Mesenchymal stem cell (in vitro differentiated cells and primary cell): ENCODE data around the gene ATP9B.

Experiments
- DNase-seq: peaks from one replicate; pipeline ENCODE4 v3.0.0-alpha.2; 2013
- H2AFZ ChIP-seq: one replicate; pipeline ENCODE4 v1.6.1; 2013; ENCODE audit warnings: low read depth, mild to moderate bottlenecking, control low read depth, inconsistent platforms, low read length, moderate library complexity
- H2AK5ac ChIP-seq: 2 replicates; pipeline ENCODE4 v1.6.1; 2013; ENCODE audit warnings: low read length, moderate library complexity, mild to moderate bottlenecking, inconsistent platforms; ENCODE audit not compliant: severe bottlenecking
- H2BK120ac ChIP-seq: one replicate; pipeline ENCODE4 v1.6.1; 2013; ENCODE audit warnings: low read depth, mild to moderate bottlenecking, inconsistent platforms, low read length, moderate library complexity
- H2BK12ac ChIP-seq, 2 experiments: one replicate each; pipeline ENCODE4 v1.6.1; 2013; ENCODE audit warnings: inconsistent platforms in 2 of 2, low read length in 2 of 2, mild to moderate bottlenecking in 2 of 2, moderate library complexity in 2 of 2, control low read depth in 1 of 2
- H2BK15ac ChIP-seq: one replicate; pipeline ENCODE4 v1.6.1; 2013; ENCODE audit warnings: mild to moderate bottlenecking, low read depth, inconsistent platforms; ENCODE audit not compliant: poor library complexity, severe bottlenecking
- H2BK5ac ChIP-seq: 2 replicates; pipeline ENCODE4 v1.6.1; 2013; ENCODE audit warnings: low read depth, mild to moderate bottlenecking, low read length, control low read depth, inconsistent platforms; ENCODE audit not compliant: poor library complexity, severe bottlenecking
- H3K14ac ChIP-seq, 2 experiments: one replicate each; pipeline ENCODE4 v1.6.1; 2013; ENCODE audit warnings: inconsistent platforms in 2 of 2, low read length in 2 of 2, control low read depth in 1 of 2, mild to moderate bottlenecking in 1 of 2, moderate library complexity in 1 of 2
- H3K18ac ChIP-seq, 2 experiments: one replicate each; pipeline ENCODE4 v1.6.1; 2013; ENCODE audit warnings: inconsistent platforms in 2 of 2, low read length in 2 of 2, control low read depth in 1 of 2, low read depth in 1 of 2, mild to moderate bottlenecking in 1 of 2
- H3K23ac ChIP-seq, 2 experiments: one replicate each; pipeline ENCODE4 v1.6.1; 2013; ENCODE audit warnings: inconsistent platforms in 2 of 2, low read length in 2 of 2, mild to moderate bottlenecking in 2 of 2, moderate library complexity in 2 of 2, control low read depth in 1 of 2
- H3K27ac ChIP-seq: 2 replicates; pipeline ENCODE4 v1.5.1; 2013; ENCODE audit warnings: mild to moderate bottlenecking, moderate library complexity, low read length, control low read depth, inconsistent platforms; ENCODE audit not compliant: poor library complexity, severe bottlenecking
- H3K27me3 ChIP-seq, 2 experiments: 2 replicates each; pipeline versions ENCODE4 v1.6.1 to v1.7.0; 2013; ENCODE audit warnings: low read length in 2 of 2, mild to moderate bottlenecking in 2 of 2, moderate library complexity in 2 of 2, control low read depth in 1 of 2, inconsistent platforms in 1 of 2; ENCODE audit not compliant: control insufficient read depth in 1 of 2, insufficient read depth in 1 of 2
- H3K36me3 ChIP-seq, 2 experiments: 2 replicates each; pipeline versions ENCODE4 v1.6.1 to v1.7.0; 2013; ENCODE audit warnings: low read length in 2 of 2, control low read depth in 1 of 2, inconsistent platforms in 1 of 2, low read depth in 1 of 2, mild to moderate bottlenecking in 1 of 2; ENCODE audit not compliant: insufficient read depth in 2 of 2, control insufficient read depth in 1 of 2
- H3K4ac ChIP-seq, 2 experiments: one replicate each; pipeline ENCODE4 v1.6.1; 2013; ENCODE audit warnings: inconsistent platforms in 2 of 2, low read length in 2 of 2, mild to moderate bottlenecking in 2 of 2, moderate library complexity in 2 of 2, control low read depth in 1 of 2, low read depth in 1 of 2
- H3K4me1 ChIP-seq: 2 replicates; pipeline ENCODE4 v1.6.1; 2013; ENCODE audit warnings: low read depth, low read length, control low read depth; ENCODE audit not compliant: control insufficient read depth, insufficient read depth
- H3K4me2 ChIP-seq: 2 replicates; pipeline ENCODE4 v1.6.1; 2013; ENCODE audit warnings: low read length, mild to moderate bottlenecking, inconsistent platforms; ENCODE audit not compliant: poor library complexity, severe bottlenecking
- H3K4me3 ChIP-seq, 2 experiments: 2 replicates each; pipeline versions ENCODE4 v1.5.1 to v1.7.0; 2013; ENCODE audit warnings: low read length in 2 of 2, mild to moderate bottlenecking in 2 of 2, control low read depth in 1 of 2, low read depth in 1 of 2; ENCODE audit not compliant: insufficient read depth in 1 of 2
- H3K79me1 ChIP-seq: replicated peaks from 2 replicates; pipeline ENCODE4 v1.6.1; 2013; ENCODE audit warnings: mild to moderate bottlenecking, control low read depth, low read length, inconsistent platforms; ENCODE audit not compliant: poor library complexity, severe bottlenecking
- H3K9ac ChIP-seq: 2 replicates; pipeline ENCODE4 v1.7.0; 2013; ENCODE audit warnings: mild to moderate bottlenecking, low read length, moderate library complexity
- H3K9me3 ChIP-seq: 2 replicates; pipeline ENCODE4 v1.7.0; 2013; ENCODE audit warnings: mild to moderate bottlenecking, low read length; ENCODE audit not compliant: control insufficient read depth
- H4K8ac ChIP-seq: one replicate; pipeline ENCODE4 v1.6.1; 2013; ENCODE audit warnings: inconsistent platforms, mild to moderate bottlenecking, low read length, moderate library complexity
- H4K91ac ChIP-seq: one replicate; pipeline ENCODE4 v1.6.1; 2013; ENCODE audit warnings: mild to moderate bottlenecking, low read length, inconsistent platforms
- WGBS: methylation state at CpG from one replicate; pipeline ENCODE4 v1.1.7; 2013; ENCODE audit warnings: mixed read lengths; 5-methylcytosine and 5-hydroxymethylcytosine counted together

ATP9B gene

GRCh38 chr18:79258447-79258846 is 189.3 kb downstream of the ATP9B start:
- Histone ChIP-seq H3K36me3 (peaks cover 15 to 30% of the 10 kb centered on the region in 2 experiments), H3K4me3 (no peak overlapping the region), H3K9me3 (no peaks in the 10 kb centered on the region), H3K27ac (no peak overlapping the region), H3K18ac (no peak overlapping the region), H4K8ac (no peak overlapping the region), H4K91ac (no peak overlapping the region), H3K9ac (no peak overlapping the region), H3K79me1 (peaks cover 2% of the 10 kb centered on the region), H3K4me1 (peaks cover 4% of the 10 kb centered on the region), H2BK15ac (no peak overlapping the region), H2AK5ac (no peak overlapping the region), H2BK120ac (no peak overlapping the region), H3K14ac (no peak overlapping the region), H2BK5ac (no peak overlapping the region), H3K4ac (no peak overlapping the region), H2BK12ac (no peak overlapping the region), H2AFZ (no peak overlapping the region), H3K23ac (no peak overlapping the region), H3K4me2 (no peak overlapping the region), H3K27me3 (no peaks in the 10 kb centered on the region)
- no peak for DNase-seq
- 98% methylated on average over 3 of the region's 4 CpGs for WGBS

- H4K91ac ChIP-seq, result no peak overlapping the region
- no peak overlapping the region for H3K18ac ChIP-seq
- no peak overlapping the region for H2BK5ac ChIP-seq
- H3K79me1 ChIP-seq, result peaks cover 2% of the 10 kb centered on the region
- no peak overlapping the region for H3K4me3 ChIP-seq
- H3K23ac ChIP-seq, result no peak overlapping the region
- H2BK12ac ChIP-seq, result no peak overlapping the region
- H2BK120ac ChIP-seq, result no peak overlapping the region
- H3K14ac ChIP-seq, result no peak overlapping the region
- no peak overlapping the region for H4K8ac ChIP-seq
- no peaks in the 10 kb centered on the region for H3K27me3 ChIP-seq
- H3K27ac ChIP-seq, result no peak overlapping the region
- no peak overlapping the region for H3K9ac ChIP-seq
- H2AK5ac ChIP-seq, result no peak overlapping the region
- H3K9me3 ChIP-seq, result no peaks in the 10 kb centered on the region
- no peak for DNase-seq
- H2BK15ac ChIP-seq, result no peak overlapping the region
- peaks cover 4% of the 10 kb centered on the region for H3K4me1 ChIP-seq
- H3K4me2 ChIP-seq, result no peak overlapping the region
- H3K36me3 ChIP-seq, result peaks cover 15 to 27% of the 10 kb centered on the region in 2 experiments
- H3K4ac ChIP-seq, result no peak overlapping the region
- H2AFZ ChIP-seq, result no peak overlapping the region
- WGBS, result 100% methylated on average over 1 of the region's 2 CpGs
Measured at GRCh38 chr18:79259218-79259617, 190.0 kb downstream of the ATP9B start.

DNA sequence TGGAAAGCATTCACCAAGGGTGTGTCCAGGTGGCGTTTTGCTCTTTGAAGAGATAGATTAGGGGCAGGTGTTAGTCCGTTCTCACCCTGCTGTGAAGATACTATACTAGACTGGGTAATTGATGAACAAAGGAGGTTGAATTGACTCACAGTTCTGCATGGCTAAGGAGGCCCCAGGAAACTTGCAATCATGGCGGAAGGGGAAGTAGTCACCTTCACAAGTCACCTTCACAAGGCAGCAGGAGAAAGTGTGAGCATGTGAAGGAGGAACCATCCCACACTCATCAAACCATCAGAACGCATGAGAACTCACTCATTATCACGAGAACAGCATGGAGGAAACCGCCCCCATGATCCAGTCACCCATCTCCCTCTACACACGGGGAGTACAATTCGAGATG is 190.8 kb downstream of the ATP9B start:
- Histone ChIP-seq H2AFZ (no peak overlapping the region), H3K4me3 (no peak overlapping the region), H3K18ac (no peak overlapping the region), H3K9ac (no peak overlapping the region), H3K36me3 (peaks cover 7 to 19% of the 10 kb centered on the region in 2 experiments), H3K9me3 (no peaks in the 10 kb centered on the region), H3K27me3 (no peaks in the 10 kb centered on the region), H2BK120ac (no peak overlapping the region), H3K4ac (no peak overlapping the region), H3K4me1 (peaks cover 4% of the 10 kb centered on the region), H2BK15ac (no peak overlapping the region), H2BK12ac (no peak overlapping the region), H2AK5ac (no peak overlapping the region), H4K8ac (no peak overlapping the region), H3K27ac (no peak overlapping the region), H3K79me1 (peaks cover 2% of the 10 kb centered on the region), H3K4me2 (no peak overlapping the region), H2BK5ac (no peak overlapping the region), H4K91ac (no peak overlapping the region), H3K23ac (no peak overlapping the region), H3K14ac (no peak overlapping the region)
- no peak for DNase-seq
- WGBS, result 95% methylated on average over 8 of the region's 8 CpGs

- Histone ChIP-seq H3K23ac (no peak overlapping the region), H3K79me1 (peaks cover 2% of the 10 kb centered on the region), H4K91ac (no peak overlapping the region), H3K4me1 (peaks cover 4% of the 10 kb centered on the region), H2BK15ac (no peak overlapping the region), H3K4me2 (no peak overlapping the region), H3K4ac (no peak overlapping the region), H2AFZ (no peak overlapping the region), H3K14ac (no peak overlapping the region), H2BK5ac (no peak overlapping the region), H2BK120ac (no peak overlapping the region), H4K8ac (no peak overlapping the region), H2AK5ac (no peak overlapping the region), H3K9ac (no peak overlapping the region), H3K9me3 (no peaks in the 10 kb centered on the region), H3K27ac (no peak overlapping the region), H3K36me3 (peaks cover 5 to 14% of the 10 kb centered on the region in 2 experiments), H3K18ac (no peak overlapping the region), H3K27me3 (no peaks in the 10 kb centered on the region), H3K4me3 (no peak overlapping the region), H2BK12ac (no peak overlapping the region)
- DNase-seq, result no peak
- WGBS, result 100% methylated on average over 1 of the region's 1 CpG
Measured at GRCh38 chr18:79260510-79260909, 191.3 kb downstream of the ATP9B start.
